ENCODE data around the gene CFAP251. TPM values are rescaled to one million over a fixed set of nuclear protein-coding genes. Genes with fewer than 3 reads are reported as not detected.

The CFAP251 gene
- total RNA-seq, 1 donor from 2014 or later: 2.8 TPM

DNA sequence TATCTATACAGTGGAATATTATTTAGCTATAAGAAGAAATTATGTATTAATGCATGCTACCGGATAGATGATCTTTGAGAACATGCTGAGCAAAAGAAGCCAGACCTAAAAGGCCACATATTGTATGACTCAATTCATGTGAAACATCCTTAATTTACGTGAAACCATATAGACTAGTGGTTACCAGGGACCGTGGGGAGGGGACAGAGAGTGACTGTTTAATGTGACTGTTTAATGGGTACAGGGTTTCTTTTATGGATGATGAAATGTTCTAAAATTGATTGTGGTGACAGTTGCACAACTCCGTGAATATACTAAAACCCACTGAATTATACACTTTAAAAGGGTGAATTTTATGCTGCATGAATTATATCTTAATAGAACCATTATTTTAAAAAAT is 94.7 kb downstream of the CFAP251 start:
- Mint-ChIP-seq H3K9me3 (ENCODE audit: unreplicated experiment) (peaks cover 9% of the 10 kb centered on the region), H3K4me3 (ENCODE audit: unreplicated experiment) (no peak overlapping the region), H3K4me1 (ENCODE audit: low read depth, unreplicated experiment) (peaks cover 19% of the 10 kb centered on the region), H3K27me3 (ENCODE audit: unreplicated experiment) (peaks cover 7% of the 10 kb centered on the region), H3K36me3 (ENCODE audit: unreplicated experiment) (peaks cover 11% of the 10 kb centered on the region), H3K27ac (ENCODE audit: unreplicated experiment) (no peak overlapping the region)
- no peak for DNase-seq
- TF ChIP-seq, protein P1, sequence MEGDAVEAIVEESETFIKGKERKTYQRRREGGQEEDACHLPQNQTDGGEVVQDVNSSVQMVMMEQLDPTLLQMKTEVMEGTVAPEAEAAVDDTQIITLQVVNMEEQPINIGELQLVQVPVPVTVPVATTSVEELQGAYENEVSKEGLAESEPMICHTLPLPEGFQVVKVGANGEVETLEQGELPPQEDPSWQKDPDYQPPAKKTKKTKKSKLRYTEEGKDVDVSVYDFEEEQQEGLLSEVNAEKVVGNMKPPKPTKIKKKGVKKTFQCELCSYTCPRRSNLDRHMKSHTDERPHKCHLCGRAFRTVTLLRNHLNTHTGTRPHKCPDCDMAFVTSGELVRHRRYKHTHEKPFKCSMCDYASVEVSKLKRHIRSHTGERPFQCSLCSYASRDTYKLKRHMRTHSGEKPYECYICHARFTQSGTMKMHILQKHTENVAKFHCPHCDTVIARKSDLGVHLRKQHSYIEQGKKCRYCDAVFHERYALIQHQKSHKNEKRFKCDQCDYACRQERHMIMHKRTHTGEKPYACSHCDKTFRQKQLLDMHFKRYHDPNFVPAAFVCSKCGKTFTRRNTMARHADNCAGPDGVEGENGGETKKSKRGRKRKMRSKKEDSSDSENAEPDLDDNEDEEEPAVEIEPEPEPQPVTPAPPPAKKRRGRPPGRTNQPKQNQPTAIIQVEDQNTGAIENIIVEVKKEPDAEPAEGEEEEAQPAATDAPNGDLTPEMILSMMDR (IDR thresholded peaks at IDR 0.05; ENCODE audit: partially characterized antibody, unreplicated experiment): no peak

DNA sequence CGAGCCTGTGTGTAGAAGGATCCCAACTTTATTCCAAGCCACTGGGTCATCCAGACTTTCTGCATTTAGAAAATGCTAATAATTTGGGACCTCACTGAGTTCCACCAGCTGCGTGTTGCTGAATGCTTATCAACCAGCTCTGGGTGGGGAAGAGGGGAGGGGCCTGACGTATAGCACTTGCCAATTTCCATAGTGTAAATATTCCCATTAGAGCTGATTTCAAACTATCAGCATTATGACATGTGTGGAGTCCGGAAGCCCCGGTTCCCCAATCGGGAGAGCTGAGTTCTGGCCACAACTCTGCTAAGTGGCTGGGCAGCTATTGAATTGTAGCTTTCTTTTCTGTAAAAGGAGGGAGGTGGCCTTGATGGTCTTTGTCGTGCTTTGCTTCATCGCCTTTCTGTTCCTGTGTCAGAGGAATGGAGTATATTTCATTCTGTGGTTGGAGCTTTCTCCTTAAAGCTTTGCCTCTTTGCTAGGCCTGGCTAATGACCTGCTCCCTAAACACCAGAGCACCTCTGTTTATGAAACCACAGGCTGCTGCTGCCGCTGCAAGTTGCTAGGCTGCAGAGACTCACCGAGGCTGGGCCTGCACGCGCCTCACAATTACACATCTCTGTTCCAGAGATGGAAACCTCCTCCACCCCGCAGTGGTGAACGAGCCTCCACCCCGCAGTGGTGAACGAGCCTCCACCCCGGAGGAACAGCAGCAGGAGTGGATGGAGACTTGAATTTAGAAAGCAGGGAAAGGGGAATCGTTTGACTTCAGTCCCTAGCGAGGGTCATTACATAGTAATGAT is 95.6 kb downstream of the CFAP251 start:
- Mint-ChIP-seq H3K27ac (ENCODE audit: unreplicated experiment) (no peak overlapping the region), H3K27me3 (ENCODE audit: unreplicated experiment) (peaks cover 3% of the 10 kb centered on the region)
- DNase-seq: peak; percentile 12

DNA sequence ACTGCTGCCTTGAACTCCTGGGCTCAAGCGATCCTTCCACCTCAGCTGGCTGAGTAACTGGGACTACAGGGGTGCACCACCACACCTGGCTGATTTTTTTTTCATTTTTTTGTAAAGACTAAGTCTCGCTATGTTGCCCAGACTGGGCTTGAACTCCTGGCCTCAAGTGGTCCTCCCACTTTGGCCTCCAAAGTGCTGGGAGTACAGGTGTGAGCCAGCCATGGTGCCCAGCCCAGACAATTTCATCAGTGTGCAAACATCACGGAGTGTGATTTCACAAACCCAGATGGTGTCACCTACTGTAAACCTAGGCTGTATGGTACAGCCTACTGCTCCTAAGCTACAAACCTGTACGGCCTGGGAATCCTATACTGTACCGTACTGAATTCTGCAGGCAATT is 96.4 kb downstream of the CFAP251 start:
- H3K36me3 Mint-ChIP-seq (ENCODE audit: unreplicated experiment): peaks cover 22% of the 10 kb centered on the region
- H3K9me3 Mint-ChIP-seq (ENCODE audit: unreplicated experiment): peaks cover 4% of the 10 kb centered on the region
- no peak overlapping the region for H3K27ac Mint-ChIP-seq (ENCODE audit: unreplicated experiment)
- TF ChIP-seq, protein P1 (IDR thresholded peaks at IDR 0.05; ENCODE audit: partially characterized antibody, unreplicated experiment): no peak
- H3K27me3 Mint-ChIP-seq (ENCODE audit: unreplicated experiment): peaks cover 3% of the 10 kb centered on the region
- peak; percentile 2 for DNase-seq
- H3K4me3 Mint-ChIP-seq (ENCODE audit: unreplicated experiment): no peak overlapping the region
- H3K4me1 Mint-ChIP-seq (ENCODE audit: low read depth, unreplicated experiment): peaks cover 13% of the 10 kb centered on the region

More for the DNA sequence above, 95.6 kb downstream of the CFAP251 start:
- TF ChIP-seq, protein P1 (IDR thresholded peaks at IDR 0.05; ENCODE audit: partially characterized antibody, unreplicated experiment): no peak
- H3K36me3 Mint-ChIP-seq (ENCODE audit: unreplicated experiment): peaks cover 17% of the 10 kb centered on the region
- peaks cover 14% of the 10 kb centered on the region for H3K4me1 Mint-ChIP-seq (ENCODE audit: low read depth, unreplicated experiment)
- peaks cover 5% of the 10 kb centered on the region for H3K9me3 Mint-ChIP-seq (ENCODE audit: unreplicated experiment)
- no peak overlapping the region for H3K4me3 Mint-ChIP-seq (ENCODE audit: unreplicated experiment)

DNA sequence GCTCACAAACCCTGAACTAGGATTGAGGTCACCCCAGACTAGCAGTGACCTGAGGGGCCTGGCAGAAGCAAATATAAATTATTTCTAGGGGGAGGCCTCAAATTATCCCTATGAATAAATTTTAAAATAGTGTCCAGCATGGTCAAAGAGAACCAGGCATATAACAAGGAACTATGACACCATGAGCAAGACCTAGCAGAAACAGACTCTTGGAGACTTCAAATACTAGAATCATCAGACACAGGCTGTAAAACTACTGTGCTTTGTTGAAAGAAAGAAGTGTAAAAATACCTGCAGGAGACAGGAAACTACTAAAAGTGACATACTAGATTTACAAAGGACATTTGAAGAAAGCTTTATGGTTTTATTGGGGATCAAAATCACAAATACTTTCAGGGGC is 100.1 kb downstream of the CFAP251 start:
- Mint-ChIP-seq H3K36me3 (ENCODE audit: unreplicated experiment) (peaks cover 12% of the 10 kb centered on the region), H3K27me3 (ENCODE audit: unreplicated experiment) (peaks cover 19% of the 10 kb centered on the region), H3K9me3 (ENCODE audit: unreplicated experiment) (peaks cover 20% of the 10 kb centered on the region), H3K4me3 (ENCODE audit: unreplicated experiment) (peak overlapping the region; percentile 46), H3K27ac (ENCODE audit: unreplicated experiment) (no peak overlapping the region), H3K4me1 (ENCODE audit: low read depth, unreplicated experiment) (peaks cover 14% of the 10 kb centered on the region)
- TF ChIP-seq, protein P1 (IDR thresholded peaks at IDR 0.05; ENCODE audit: partially characterized antibody, unreplicated experiment): no peak
- DNase-seq: no peak

DNA sequence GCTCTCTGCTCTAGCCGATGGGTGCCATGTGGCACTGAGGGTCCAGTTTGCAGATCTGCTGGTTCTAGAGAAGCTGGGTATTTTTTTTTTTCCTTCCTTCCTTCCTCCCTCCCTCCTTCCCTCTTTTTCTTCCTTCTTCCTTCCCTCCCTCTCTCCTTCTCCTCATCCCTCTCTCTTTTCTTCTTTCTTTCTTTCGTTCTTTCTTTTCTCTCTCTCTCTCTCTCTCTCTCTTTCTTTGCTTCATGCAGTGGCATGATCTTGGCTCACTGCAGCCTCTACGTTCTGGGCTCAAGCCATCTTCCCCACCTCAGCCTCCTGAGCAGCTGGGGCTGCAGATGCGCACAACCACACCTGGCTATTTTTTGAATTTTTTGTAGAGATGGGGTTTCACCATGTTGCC is 100.5 kb downstream of the CFAP251 start:
- Mint-ChIP-seq H3K36me3 (ENCODE audit: unreplicated experiment) (peaks cover 12% of the 10 kb centered on the region), H3K4me3 (ENCODE audit: unreplicated experiment) (peak overlapping the region; percentile 74), H3K27ac (ENCODE audit: unreplicated experiment) (no peak overlapping the region), H3K27me3 (ENCODE audit: unreplicated experiment) (peaks cover 22% of the 10 kb centered on the region), H3K9me3 (ENCODE audit: unreplicated experiment) (peaks cover 24% of the 10 kb centered on the region), H3K4me1 (ENCODE audit: low read depth, unreplicated experiment) (peaks cover 13% of the 10 kb centered on the region)
- no peak for DNase-seq
- TF ChIP-seq, protein P1 (IDR thresholded peaks at IDR 0.05; ENCODE audit: partially characterized antibody, unreplicated experiment): no peak
